Uterus (tissue), 2 donors: ENCODE measurements around the gene SLC44A3.

Experiments
- CTCF ChIP-seq, 4 experiments: fragments of 200-600 bp in 2 of 4; fragments of 450-650 bp in 2 of 4; sonication (generic) in 2 of 4; IDR thresholded peaks; one replicate each; pipeline ENCODE4 v1.5.1; 2016 to 2019; ENCODE audit warnings: antibody characterized with exemption in 4 of 4, mild to moderate bottlenecking in 2 of 4, moderate library complexity in 1 of 4
- POLR2A ChIP-seq, 2 donors: fragments of 450-650 bp; IDR thresholded peaks; one replicate each; pipeline ENCODE4 v1.6.1; 2016; ENCODE audit warnings: antibody characterized with exemption in 2 of 2, mild to moderate bottlenecking in 1 of 2, moderate library complexity in 1 of 2

- TF ChIP-seq CTCF (IDR thresholded peaks at IDR 0.05): no peak
- TF ChIP-seq POLR2A (IDR thresholded peaks at IDR 0.05): no peak
Measured at GRCh38 chr1:94831641-94832040, 11.5 kb downstream of the SLC44A3 start.
